GM21619 (cell line): ENCODE data around the gene ALKBH5.
A peak's percentile ranks its signal among the peaks of the same experiment; 100 is the strongest.

Experiments used
- ATAC-seq: cut with Tn5 transposase; IDR thresholded peaks from one replicate; pipeline ENCODE4 v1.9.1; 2021; ENCODE audit not compliant: unreplicated experiment

ALKBH5 gene

GRCh38 chr17:18257982-18258355, 74.3 kb downstream of the ALKBH5 start:
- peak; percentile 15 for ATAC-seq

DNA sequence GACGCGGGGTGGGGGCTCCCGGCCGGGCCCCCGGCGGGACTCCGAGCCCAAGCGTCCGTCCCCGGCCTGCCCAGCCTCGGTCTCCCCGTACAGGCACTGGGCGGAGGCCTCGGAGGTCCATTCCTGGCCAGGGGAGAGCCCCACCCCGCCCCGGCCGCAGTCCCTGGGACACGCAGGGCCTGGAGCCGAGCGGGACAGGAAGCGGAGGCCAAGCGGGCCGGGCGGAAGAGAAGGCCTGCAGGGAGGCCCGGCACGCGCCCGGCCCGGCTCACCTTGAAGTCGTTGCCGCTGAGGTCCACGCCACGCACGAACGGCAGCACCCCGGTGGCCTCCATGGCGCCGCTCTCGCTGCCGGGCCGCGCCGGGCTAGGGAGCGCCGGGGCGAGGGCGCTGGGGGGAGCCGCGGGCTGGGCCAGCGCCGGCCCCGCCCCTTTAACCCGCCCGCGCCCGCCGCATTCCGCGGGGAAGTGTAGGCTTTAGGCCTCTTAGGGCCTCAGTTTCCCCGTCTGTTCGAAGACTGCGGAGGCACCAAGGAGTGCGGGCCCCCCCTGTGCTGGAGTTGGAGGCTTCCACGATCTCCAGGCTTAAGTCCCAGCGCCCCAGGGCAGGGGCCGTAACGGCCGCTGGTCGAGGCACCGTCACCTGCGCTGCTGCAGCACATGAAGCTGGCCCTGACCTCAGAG, 74.9 kb downstream of the ALKBH5 start, which contains the start of gene FLII:
Gene FLII (minus strand): TSS at position 383 of the 683 bp plus-strand sequence. CDS start 48 bp downstream, at position 335.
- peak; percentile 26 for ATAC-seq
